Activated T-helper 17 cell treated with anti-CD3 and anti-CD28 coated beads, Interleukin-2, amount 50 U/mL, for 72 hours (primary cell): ENCODE data around the gene MATR3. TPM values are rescaled to one million over a fixed set of nuclear protein-coding genes. Genes with fewer than 3 reads are reported as not detected.
"Not testable (repeated sequence)": the region's sequence is repeated elsewhere in the genome, so short reads cannot be mapped to it uniquely, and the experiment has no call there.

Experiments
- ATAC-seq: fragments of 150-1000 bp; cut with Tn5 transposase; replicated peaks from 2 replicates; pipeline ENCODE4 v1.10.0; 2021; ENCODE audit warnings: mild to moderate bottlenecking, moderate library complexity
- H3K27ac Mint-ChIP-seq: one replicate; pipeline ENCODE4 v1.8.0; 2022; ENCODE audit warnings: mixed read lengths
- H3K27me3 Mint-ChIP-seq: one replicate; pipeline ENCODE4 v1.8.0; 2022; ENCODE audit warnings: mixed read lengths
- H3K36me3 Mint-ChIP-seq: one replicate; pipeline ENCODE4 v1.8.0; 2022; ENCODE audit warnings: low read depth, mild to moderate bottlenecking, mixed read lengths
- H3K4me1 Mint-ChIP-seq: one replicate; pipeline ENCODE4 v1.8.0; 2022; ENCODE audit warnings: mixed read lengths
- H3K4me3 Mint-ChIP-seq: one replicate; pipeline ENCODE4 v1.8.0; 2022; ENCODE audit warnings: mild to moderate bottlenecking, mixed read lengths
- H3K9me3 Mint-ChIP-seq: one replicate; pipeline ENCODE4 v1.8.0; 2022; ENCODE audit warnings: mixed read lengths
- total RNA-seq, 2 donors: library from RNA; stranded (reverse); gene quantifications; one replicate each; pipeline ENCODE4 v1.2.3, GENCODE V29; 2022

MATR3 gene
- total RNA-seq, 2 donors from 2014 or later: 184 to 204 TPM

- ATAC-seq: peak; percentile 72
- Mint-ChIP-seq H3K36me3 (peaks cover 92% of the 10 kb centered on the region), H3K27me3 (no peaks in the 10 kb centered on the region), H3K4me3 (peak overlapping the region; percentile 98), H3K4me1 (peaks cover 44% of the 10 kb centered on the region), H3K27ac (peak overlapping the region; percentile 59), H3K9me3 (no peaks in the 10 kb centered on the region)
Observed at GRCh38 chr5:139299486-139299885, 5.9 kb downstream of the MATR3 start.

DNA sequence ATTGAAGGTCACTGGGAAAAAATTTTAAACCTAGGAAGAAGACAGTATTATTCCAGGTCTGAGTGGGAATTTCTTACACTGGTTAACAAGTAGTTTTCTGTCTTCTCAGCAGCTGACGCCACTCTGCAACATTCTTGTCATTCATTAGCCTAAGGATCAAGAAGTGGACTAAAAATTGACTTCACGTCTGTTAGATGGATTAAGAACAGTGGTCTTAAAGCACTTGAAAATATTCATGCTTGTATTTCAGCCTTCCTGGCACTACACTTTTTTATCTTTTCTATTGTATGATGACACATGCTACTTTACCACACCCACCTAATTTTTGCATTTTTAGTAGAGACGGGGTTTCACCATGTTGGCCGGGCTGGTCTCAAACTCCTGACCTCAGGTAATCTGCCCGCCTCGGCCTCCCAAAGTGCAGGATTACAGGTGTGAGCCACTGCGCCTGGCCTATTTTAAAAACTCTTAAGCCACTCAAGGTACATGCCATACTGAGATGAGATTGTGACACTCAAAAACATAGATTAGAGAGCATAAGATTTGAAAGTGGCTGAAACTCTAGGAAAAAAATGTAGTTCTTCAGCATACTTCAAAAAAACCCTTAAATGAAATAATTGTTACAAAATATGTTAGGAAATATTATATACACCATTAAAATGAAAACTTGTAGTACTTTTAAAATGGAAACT is 8.4 kb downstream of the MATR3 start:
- Mint-ChIP-seq H3K4me3 (peak overlapping the region; percentile 74), H3K9me3 (no peaks in the 10 kb centered on the region), H3K27ac (peak overlapping the region; percentile 65), H3K4me1 (peaks cover 48% of the 10 kb centered on the region), H3K36me3 (peaks cover 68% of the 10 kb centered on the region), H3K27me3 (no peaks in the 10 kb centered on the region)
- no peak for ATAC-seq

GRCh38 chr5:139304391-139305324 is 11.1 kb downstream of the MATR3 start:
- Mint-ChIP-seq H3K27ac (peak overlapping the region; percentile 61), H3K4me3 (peak overlapping the region; percentile 74), H3K9me3 (no peaks in the 10 kb centered on the region), H3K36me3 (peaks cover 62% of the 10 kb centered on the region), H3K4me1 (peaks cover 46% of the 10 kb centered on the region), H3K27me3 (no peaks in the 10 kb centered on the region)
- ATAC-seq: no peak

- peaks cover 68% of the 10 kb centered on the region for H3K36me3 Mint-ChIP-seq
- peaks cover 51% of the 10 kb centered on the region for H3K4me1 Mint-ChIP-seq
- H3K9me3 Mint-ChIP-seq: no peaks in the 10 kb centered on the region
- ATAC-seq: peak; percentile 64
- no peaks in the 10 kb centered on the region for H3K27me3 Mint-ChIP-seq
- H3K27ac Mint-ChIP-seq: peak overlapping the region; percentile 67
- peak overlapping the region; percentile 50 for H3K4me3 Mint-ChIP-seq
Observed at GRCh38 chr5:139306197-139306596, 12.7 kb downstream of the MATR3 start.

- no peaks in the 10 kb centered on the region for H3K27me3 Mint-ChIP-seq
- H3K4me3 Mint-ChIP-seq: peak overlapping the region; percentile 50
- peaks cover 67% of the 10 kb centered on the region for H3K36me3 Mint-ChIP-seq
- peak; percentile 74 for ATAC-seq
- peaks cover 49% of the 10 kb centered on the region for H3K4me1 Mint-ChIP-seq
- H3K9me3 Mint-ChIP-seq: no peaks in the 10 kb centered on the region
- H3K27ac Mint-ChIP-seq: peak overlapping the region; percentile 67
Observed at GRCh38 chr5:139306628-139307379, 13.3 kb downstream of the MATR3 start.

DNA sequence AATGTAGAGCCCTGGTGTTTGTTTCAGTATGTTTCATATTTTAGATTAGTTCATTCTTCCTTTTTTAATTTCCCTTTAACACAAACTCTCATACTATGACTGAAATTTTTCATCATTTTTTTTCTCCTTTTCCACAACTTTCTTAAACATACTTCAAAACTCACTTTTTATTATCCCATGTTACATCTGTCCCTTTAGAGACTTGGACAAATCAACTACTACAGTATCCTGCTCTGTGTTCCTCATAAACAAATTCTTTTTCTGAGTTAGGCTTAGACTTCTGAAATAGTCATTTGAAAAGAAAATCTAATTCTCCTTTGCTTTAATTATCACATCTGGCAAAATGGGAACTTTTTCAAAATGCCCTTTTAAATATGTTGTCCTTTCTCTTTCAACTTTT is 15.3 kb downstream of the MATR3 start:
- Mint-ChIP-seq H3K27ac (peak overlapping the region; percentile 62), H3K27me3 (no peaks in the 10 kb centered on the region), H3K9me3 (no peaks in the 10 kb centered on the region), H3K4me1 (peaks cover 45% of the 10 kb centered on the region), H3K36me3 (peaks cover 53% of the 10 kb centered on the region), H3K4me3 (peak overlapping the region; percentile 61)
- no peak for ATAC-seq

- H3K27ac Mint-ChIP-seq: peak overlapping the region; percentile 81
- peaks cover 65% of the 10 kb centered on the region for H3K36me3 Mint-ChIP-seq
- ATAC-seq: peak; percentile 49
- peaks cover 53% of the 10 kb centered on the region for H3K4me1 Mint-ChIP-seq
- not testable (repeated sequence) for H3K9me3 Mint-ChIP-seq, H3K27me3 Mint-ChIP-seq
- peak overlapping the region; percentile 66 for H3K4me3 Mint-ChIP-seq
Observed at GRCh38 chr5:139310715-139311186, 17.2 kb downstream of the MATR3 start.

- H3K27me3 Mint-ChIP-seq: no peaks in the 10 kb centered on the region
- H3K9me3 Mint-ChIP-seq: no peaks in the 10 kb centered on the region
- ATAC-seq: no peak
- H3K36me3 Mint-ChIP-seq: peaks cover 78% of the 10 kb centered on the region
- no peak overlapping the region for H3K27ac Mint-ChIP-seq
- no peak overlapping the region for H3K4me3 Mint-ChIP-seq
- peaks cover 44% of the 10 kb centered on the region for H3K4me1 Mint-ChIP-seq
Observed at GRCh38 chr5:139312075-139312474, 18.5 kb downstream of the MATR3 start.

- H3K9me3 Mint-ChIP-seq: no peaks in the 10 kb centered on the region
- H3K27me3 Mint-ChIP-seq: no peaks in the 10 kb centered on the region
- H3K4me3 Mint-ChIP-seq: no peak overlapping the region
- no peak for ATAC-seq
- H3K36me3 Mint-ChIP-seq: peaks cover 81% of the 10 kb centered on the region
- no peak overlapping the region for H3K27ac Mint-ChIP-seq
- peaks cover 24% of the 10 kb centered on the region for H3K4me1 Mint-ChIP-seq
Observed at GRCh38 chr5:139314276-139314675, 20.7 kb downstream of the MATR3 start.

GRCh38 chr5:139315056-139315615 is 21.6 kb downstream of the MATR3 start:
- Mint-ChIP-seq H3K4me3 (no peak overlapping the region), H3K36me3 (peaks cover 83% of the 10 kb centered on the region), H3K4me1 (peaks cover 23% of the 10 kb centered on the region)

DNA sequence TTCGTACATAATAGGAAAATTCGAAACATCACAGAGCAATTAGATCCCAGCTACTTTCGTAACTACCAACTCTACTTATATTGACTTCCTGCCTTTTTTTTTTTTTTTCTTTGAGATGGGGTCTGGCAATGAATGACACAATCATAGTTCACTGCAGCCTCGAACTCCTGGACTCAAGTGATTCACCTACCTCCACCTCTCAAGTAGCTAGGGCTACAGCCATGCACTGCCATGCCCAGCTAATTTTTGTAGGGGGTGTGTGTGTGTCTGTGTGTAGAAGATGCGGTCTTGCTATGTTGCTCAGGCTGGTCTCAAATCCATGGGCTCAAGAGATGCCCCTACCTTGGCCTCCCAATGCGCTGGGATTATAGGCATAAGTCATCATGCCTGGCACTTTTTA is 42.3 kb downstream of the MATR3 start:
- Mint-ChIP-seq H3K36me3 (peaks cover 22% of the 10 kb centered on the region), H3K4me1 (peaks cover 7% of the 10 kb centered on the region), H3K4me3 (no peak overlapping the region), H3K9me3 (no peaks in the 10 kb centered on the region), H3K27me3 (no peaks in the 10 kb centered on the region), H3K27ac (peak overlapping the region; percentile 74)
- peak; percentile 25 for ATAC-seq

More at GRCh38 chr5:139315056-139315615, 21.6 kb downstream of the MATR3 start:
- no peak overlapping the region for H3K27ac Mint-ChIP-seq
- no peaks in the 10 kb centered on the region for H3K27me3 Mint-ChIP-seq
- H3K9me3 Mint-ChIP-seq: no peaks in the 10 kb centered on the region
- ATAC-seq: no peak

- H3K27ac Mint-ChIP-seq: peak overlapping the region; percentile 99
- peaks cover 42% of the 10 kb centered on the region for H3K36me3 Mint-ChIP-seq
- peaks cover 28% of the 10 kb centered on the region for H3K4me1 Mint-ChIP-seq
- H3K27me3 Mint-ChIP-seq: no peaks in the 10 kb centered on the region
- ATAC-seq: no peak
- H3K9me3 Mint-ChIP-seq: no peaks in the 10 kb centered on the region
- peak overlapping the region; percentile 100 for H3K4me3 Mint-ChIP-seq
Observed at GRCh38 chr5:139340051-139340450, 46.5 kb downstream of the MATR3 start.

- Mint-ChIP-seq H3K36me3 (peaks cover 51% of the 10 kb centered on the region), H3K9me3 (no peaks in the 10 kb centered on the region), H3K4me3 (peak overlapping the region; percentile 100), H3K4me1 (peaks cover 33% of the 10 kb centered on the region), H3K27me3 (no peaks in the 10 kb centered on the region), H3K27ac (peak overlapping the region; percentile 99)
- ATAC-seq: no peak
Observed at GRCh38 chr5:139341187-139341688, 47.7 kb downstream of the MATR3 start.
